ENCODE results near the gene SYT3. TPM values are rescaled to one million over a fixed set of nuclear protein-coding genes. Genes with fewer than 3 reads are reported as not detected.
"Not testable (repeated sequence)": the region's sequence is repeated elsewhere in the genome, so short reads cannot be mapped to it uniquely, and the experiment has no call there.

Gene SYT3
- total RNA-seq, 1 donor from 2014 or later = 0.32 TPM

DNA sequence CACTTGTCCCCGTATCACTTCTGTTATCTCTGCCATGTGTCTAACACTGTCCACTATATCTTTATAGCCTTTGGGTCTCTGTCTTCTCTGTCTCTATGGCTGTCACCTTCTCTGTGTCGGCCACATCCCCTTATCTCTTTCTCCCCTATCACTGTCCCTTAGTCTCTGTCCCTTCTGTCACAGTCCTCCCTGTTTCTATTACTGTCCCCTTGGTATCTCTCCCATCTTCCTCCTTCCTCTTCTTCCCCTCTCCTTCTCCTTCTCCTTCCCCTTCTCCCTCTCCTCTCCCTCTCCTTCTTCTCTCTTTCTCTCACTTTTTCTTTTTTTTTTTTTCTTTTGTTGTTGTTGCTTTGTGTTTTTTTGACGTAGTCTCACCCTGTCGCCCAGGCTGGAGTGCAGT, 36.7 kb downstream of the SYT3 start:
- DNase-seq (ENCODE audit: low spot score) = no peak

DNA sequence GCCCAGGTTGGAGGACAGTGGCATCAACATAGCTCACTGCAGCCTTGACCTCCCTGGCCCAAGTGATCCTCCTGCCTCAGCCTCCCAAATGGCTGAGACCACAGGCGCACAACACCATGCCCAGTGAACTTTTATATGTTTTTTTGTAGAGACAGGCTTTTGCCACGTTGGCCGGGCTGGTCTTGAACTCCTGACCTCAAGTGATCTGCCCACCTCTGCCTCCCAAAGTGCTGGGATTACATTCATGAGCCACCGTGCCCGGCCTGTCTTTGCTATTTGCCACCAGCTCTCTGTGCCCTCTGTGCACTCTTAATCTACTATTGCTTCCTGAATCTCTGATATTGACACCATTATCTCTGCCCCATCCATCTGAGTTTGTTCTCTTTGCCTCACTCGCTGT, 37.2 kb downstream of the SYT3 start:
- DNase-seq (ENCODE audit: low spot score) = no peak

DNA sequence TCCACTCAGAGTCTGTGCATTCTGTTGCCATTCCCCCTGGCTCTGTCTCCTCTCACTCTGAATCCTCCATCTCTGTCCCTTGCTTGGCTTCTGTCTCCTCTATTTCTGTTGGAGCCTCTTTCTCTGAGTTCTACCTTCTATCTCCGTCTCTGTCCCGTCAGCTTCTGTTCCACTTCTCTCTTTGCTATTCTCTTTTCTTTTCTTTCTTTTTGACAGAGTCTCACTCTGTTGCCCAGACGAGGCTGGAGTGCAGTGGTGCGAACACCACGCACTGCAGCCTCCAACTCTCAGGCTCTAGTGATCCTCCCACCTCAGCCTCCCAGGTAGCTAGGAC, 37.6 kb downstream of the SYT3 start:
- no peak for DNase-seq (ENCODE audit: low spot score)

DNA sequence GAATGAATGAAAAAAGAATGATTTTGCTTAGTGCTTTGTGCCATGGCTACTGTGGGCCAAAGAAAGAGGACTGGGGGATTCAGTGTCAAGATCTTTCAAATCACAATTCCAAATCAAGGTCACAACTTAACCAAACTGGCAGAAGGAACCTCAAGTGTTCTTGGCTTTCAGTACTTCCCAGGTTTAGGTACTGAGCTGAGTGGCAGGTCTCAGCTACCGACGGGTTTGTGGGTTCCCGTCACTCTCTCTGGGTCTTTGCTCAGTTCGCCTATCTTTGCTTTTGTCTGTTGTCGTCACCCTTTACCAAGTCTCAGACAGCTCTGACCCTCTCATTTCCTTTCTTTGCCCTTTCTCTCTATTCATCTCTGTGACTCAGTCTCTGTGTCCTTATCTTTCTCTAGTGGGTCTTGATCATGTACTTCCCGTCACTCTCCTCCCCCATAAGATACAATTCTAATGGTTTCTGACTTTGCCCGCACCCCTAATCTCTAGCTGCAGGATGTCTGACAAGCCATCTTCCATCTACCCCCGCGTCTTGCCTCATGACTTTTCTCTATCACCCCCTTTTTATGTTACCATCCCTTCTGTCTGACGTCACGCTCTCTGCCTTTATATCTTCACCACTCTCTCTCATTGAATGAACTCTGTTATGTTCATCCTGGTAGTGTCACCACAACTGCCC, 38.1 kb downstream of the SYT3 start:
- no peak for DNase-seq (ENCODE audit: low spot score)

DNA sequence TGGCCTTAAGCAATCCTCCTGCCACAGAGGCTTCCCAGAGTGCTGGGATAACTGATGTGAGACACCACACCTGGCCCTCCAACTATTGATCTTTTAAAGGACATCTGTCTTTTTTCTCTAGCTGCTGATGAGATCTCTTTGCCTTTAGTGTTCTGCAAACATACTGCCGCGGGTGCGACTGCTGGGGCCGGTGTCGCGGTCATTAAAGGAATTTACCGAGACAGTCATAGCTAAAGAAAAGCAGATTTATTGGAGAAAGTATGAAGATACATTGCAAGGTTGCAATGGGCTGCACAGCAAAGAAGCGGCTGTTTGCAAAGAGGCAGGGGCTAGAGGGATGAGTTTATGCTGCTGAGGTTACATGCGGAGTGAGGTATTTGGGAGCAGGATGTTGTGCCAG, 40.3 kb downstream of the SYT3 start:
- no peak for DNase-seq (ENCODE audit: low spot score)

DNA sequence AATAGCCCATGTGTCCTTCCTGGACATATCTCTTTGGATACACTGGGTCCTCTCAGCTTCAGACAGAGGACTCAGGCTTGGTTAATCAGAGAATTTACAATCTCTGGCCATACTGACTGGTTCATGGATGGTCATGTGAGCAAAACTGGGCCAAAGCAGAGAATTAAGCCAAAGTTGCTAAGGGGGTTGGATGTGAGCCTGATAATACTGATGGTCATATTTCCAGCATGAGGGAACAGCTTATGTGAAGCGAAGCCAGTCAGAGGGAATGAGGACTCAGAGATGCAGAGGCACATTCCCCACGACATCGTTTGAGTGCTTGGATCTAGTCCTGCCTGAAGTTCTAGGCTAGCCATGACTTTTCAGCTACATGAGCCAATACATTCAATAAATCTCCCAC, 49.5 kb downstream of the SYT3 start:
- no peak for DNase-seq (ENCODE audit: low spot score)

DNA sequence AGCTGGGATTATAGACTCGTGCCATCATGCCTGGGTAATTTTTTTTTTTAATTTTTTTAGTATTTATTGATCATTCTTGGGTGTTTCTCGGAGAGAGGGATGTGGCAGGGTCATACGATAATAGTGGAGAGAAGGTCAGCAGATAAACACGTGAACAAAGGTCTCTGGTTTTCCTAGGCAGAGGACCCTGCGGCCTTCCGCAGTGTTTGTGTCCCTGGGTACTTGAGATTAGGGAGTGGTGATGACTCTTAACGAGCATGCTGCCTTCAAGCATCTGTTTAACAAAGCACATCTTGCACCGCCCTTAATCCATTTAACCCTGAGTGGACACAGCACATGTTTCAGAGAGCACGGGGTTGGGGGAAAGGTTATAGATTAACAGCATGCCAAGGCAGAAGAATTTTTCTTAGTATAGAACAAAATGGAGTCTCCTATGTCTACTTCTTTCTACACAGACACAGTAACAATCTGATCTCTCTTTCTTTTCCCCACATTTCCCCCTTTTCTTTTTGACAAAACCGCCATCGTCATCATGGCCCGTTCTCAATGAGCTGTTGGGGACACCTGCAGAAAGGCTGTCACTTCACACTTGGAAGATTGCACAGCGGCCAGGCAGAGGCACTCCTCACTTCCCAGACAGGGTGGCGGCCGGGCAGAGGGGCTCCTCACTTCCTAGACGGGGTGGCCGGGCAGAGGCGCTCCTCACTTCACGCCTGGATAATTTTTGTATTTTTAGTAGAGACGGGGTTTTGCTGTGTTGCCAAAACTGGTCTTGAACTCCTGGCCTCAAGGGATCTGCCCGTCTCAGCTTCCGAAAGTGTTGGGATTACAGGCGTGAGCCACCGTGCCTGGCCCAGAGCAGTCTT, 57.7 kb downstream of the SYT3 start:
- DNase-seq (ENCODE audit: low spot score) = not testable (repeated sequence)

DNA sequence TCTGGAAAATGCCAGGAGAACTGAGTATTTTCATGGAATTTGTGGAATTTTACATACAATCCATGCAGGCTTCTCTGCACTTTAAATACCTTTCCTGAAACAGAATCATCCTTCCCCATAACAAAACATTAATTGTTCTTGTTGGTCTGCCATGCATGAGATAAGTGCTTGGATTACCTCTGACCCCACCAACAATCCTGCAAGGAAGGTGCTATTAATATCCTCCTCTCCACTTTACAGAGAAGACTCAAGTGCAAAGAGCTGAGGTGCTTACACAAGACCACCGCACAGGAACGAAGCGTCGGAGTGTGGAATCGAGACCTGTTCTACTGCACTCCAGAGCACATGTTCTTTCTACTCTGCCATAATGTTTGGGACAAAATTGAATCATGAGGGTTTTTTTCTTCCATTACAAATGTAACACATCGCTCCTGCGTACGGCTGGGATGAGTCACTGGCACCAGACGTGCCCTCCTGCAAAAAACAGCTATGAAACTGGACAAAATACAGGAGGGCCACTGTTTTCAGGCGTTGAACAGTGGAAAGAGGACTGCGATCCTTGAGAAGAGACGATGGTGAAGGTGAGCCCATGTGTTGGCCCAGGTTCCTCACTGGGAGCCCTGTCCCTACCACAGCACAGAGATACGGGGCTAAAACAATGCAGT, 58.6 kb downstream of the SYT3 start:
- no peak for DNase-seq (ENCODE audit: low spot score)

DNA sequence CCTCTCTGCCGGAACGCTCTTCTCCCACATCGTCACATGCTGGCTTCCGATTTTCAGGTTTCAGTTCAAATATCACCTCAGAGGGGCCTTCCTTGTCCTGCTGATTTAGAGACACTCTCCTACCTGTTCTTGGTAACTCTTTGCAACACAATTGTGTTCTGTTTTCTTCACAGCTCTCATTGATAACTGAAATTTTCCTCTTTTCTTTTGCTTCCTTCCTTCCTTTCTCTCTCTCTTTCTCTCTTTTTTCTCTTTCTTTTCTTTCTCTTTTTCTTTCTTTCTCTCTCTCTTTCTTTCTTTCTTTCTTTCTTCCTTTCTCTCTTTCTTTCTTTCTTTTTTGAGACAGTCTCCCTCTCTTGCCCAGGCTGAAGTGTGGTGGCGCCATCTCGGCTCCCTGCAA, 59.4 kb downstream of the SYT3 start:
- no peak for DNase-seq (ENCODE audit: low spot score)

DNA sequence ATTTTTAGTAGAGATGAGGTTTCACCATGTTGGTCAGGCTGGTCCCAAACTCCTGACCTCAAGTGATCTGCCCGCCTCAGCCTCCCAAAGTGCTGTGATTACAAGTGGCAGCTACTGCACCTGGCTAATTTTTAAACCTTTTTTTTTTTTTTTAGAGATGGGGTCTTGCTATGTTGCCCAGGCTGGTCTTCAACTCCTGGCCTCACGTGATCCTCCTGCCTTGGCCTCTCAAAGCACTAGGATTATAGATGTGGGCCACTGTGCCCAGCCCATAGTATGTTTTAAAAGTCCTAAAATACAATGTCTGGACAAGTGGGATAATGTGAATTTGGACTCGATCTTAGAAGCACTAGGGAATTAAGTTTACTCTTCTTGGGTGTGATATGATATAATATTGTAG, 62.9 kb downstream of the SYT3 start:
- not testable (repeated sequence) for DNase-seq (ENCODE audit: low spot score)

DNA sequence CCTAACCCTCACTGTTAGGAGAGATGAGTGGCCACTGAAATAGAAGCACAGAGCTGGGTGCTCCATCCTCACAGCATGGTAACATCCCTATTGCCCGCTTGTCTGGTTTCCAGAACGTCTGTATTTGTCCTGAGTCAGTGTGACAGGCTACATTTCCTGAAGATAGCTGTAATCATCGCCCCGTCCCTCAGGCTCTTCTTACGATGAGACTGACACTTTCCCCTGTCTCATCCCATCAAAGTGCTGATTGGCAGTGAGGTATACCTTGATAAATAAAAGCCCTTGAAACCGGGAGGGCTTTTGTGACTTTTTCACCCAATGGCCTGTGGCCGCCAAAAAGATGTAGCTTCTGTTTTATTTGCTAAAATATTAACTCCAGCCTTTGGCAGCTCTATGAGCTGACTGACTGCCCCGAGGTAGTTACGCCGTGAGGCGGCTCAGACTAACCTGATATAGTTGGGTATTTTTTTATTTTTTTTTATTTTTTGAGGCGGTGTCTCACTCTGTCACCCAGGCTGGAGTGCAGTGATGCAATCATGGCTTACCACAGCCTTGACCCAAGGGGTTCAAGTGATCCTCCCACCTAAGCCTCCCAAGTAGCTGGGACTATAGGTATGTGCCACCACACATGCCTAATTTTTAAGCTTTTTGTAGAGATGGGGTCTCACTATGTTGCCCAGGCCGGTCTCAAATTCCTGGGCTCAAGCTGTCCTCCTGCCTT, 65.8 kb downstream of the SYT3 start:
- no peak for DNase-seq (ENCODE audit: low spot score)

Other genes starting within 250 kb of the SYT3 start
- 1.8 TPM for gene SPIB, start 220.9 kb downstream of the SYT3 start, total RNA-seq
- not detected for gene MYBPC2, start 207.0 kb downstream of the SYT3 start, total RNA-seq
- 182 TPM for gene EMC10, start 163.4 kb downstream of the SYT3 start, total RNA-seq
- 5.0 TPM for gene GARIN5A, start 163.0 kb downstream of the SYT3 start, total RNA-seq
- gene JOSD2, start 128.7 kb downstream of the SYT3 start, total RNA-seq = 57.3 TPM
- not detected for gene ASPDH, start 126.0 kb downstream of the SYT3 start, total RNA-seq
- gene LRRC4B, start 71.4 kb downstream of the SYT3 start, total RNA-seq = 3.5 TPM
- gene C19orf81, start 9.6 kb upstream of the SYT3 start, total RNA-seq = not detected
- 1.1 TPM for gene SHANK1, start 79.9 kb upstream of the SYT3 start, total RNA-seq
- gene CLEC11A, start 83.5 kb upstream of the SYT3 start, total RNA-seq = 15.1 TPM
- gene GPR32, start 130.6 kb upstream of the SYT3 start, total RNA-seq = not detected
- gene ACP4, start 150.5 kb upstream of the SYT3 start, total RNA-seq = not detected
- gene KLK1, start 183.9 kb upstream of the SYT3 start, total RNA-seq = 1.5 TPM
- not detected for gene KLK15, start 193.7 kb upstream of the SYT3 start, total RNA-seq
- gene KLK3, start 215.0 kb upstream of the SYT3 start, total RNA-seq = not detected
- gene KLK2, start 233.6 kb upstream of the SYT3 start, total RNA-seq = not detected